Left cardiac atrium (tissue), 4 donors: ENCODE results near the gene IGSF10. TPM values are rescaled to one million over a fixed set of nuclear protein-coding genes. Genes with fewer than 3 reads are reported as not detected.

Experiments used
- ATAC-seq, 2 donors: fragments of 200-7000 bp; cut with Tn5 transposase; one replicate each; pipeline ENCODE4 v1.9.1; 2020; ENCODE audit warnings: mild to moderate bottlenecking in 2 of 2, moderate library complexity in 2 of 2
- DNase-seq: peaks from one replicate; pipeline ENCODE4 v3.0.0-alpha.2; 2020
- intact Hi-C, 2 donors: fragments of 100-400 bp; cut with DNase I; formaldehyde crosslinking; loops; one replicate each; pipeline versions ENCODE4 v1.14.1 to v1.15.1; 2022 to 2023
- total RNA-seq, 2 donors: library from RNA; stranded (reverse); fragmentation: NEBNext Ultra II Directional; extraction: Animal tissue kit (Norgen Biotek cat#: 25700); gene quantifications; one replicate each; pipeline ENCODE4 v1.2.1, GENCODE V29; 2021
- donor health status: DM: no; HTN: yes; CAD: no.
- donor health status: DM: no; HTN: yes; CAD: no; lungs with severe emphysema.
- donor health status: DM: yes; HTN: yes; CAD: no.
- donor health status: Dilated cardiomyopathy.

Gene IGSF10
- total RNA-seq, 2 donors from 2014 or later, result 2.5 to 11.5 TPM

- DNase-seq (no peak), ATAC-seq (peak in 1 of 2 donors; percentile 36)
- intact Hi-C loops, result no loop called here
These were observed 15.6 kb upstream of the IGSF10 start for GRCh38 chr3:151476344-151477018.

GRCh38 chr3:151468284-151468917, 7.5 kb upstream of the IGSF10 start:
- peak; percentile 60 to 76 for ATAC-seq
- intact Hi-C loops, result no loop called here
- DNase-seq, result no peak

GRCh38 chr3:151467069-151467468, 6.2 kb upstream of the IGSF10 start:
- no peak for ATAC-seq
- DNase-seq, result no peak
- intact Hi-C loops, result no loop called here

GRCh38 chr3:151462991-151463390, 2.1 kb upstream of the IGSF10 start:
- no peak for DNase-seq
- intact Hi-C loops, result no loop called here
- ATAC-seq, result no peak

GRCh38 chr3:151462278-151462780, 1.5 kb upstream of the IGSF10 start:
- ATAC-seq (no peak), DNase-seq (no peak)
- intact Hi-C loops, result no loop called here

- intact Hi-C loops, result no loop called here
- peak in 1 of 2 donors; percentile 23 for ATAC-seq
These were observed 633 bp downstream of the IGSF10 start for GRCh38 chr3:151460228-151460627.

GRCh38 chr3:151459358-151459757, 1.5 kb downstream of the IGSF10 start:
- DNase-seq, result no peak
- peak; percentile 44 to 58 for ATAC-seq
- intact Hi-C loops, result no loop called here

More at GRCh38 chr3:151460228-151460627, 633 bp downstream of the IGSF10 start:
- no peak for DNase-seq

GRCh38 chr3:151456065-151456464, 4.8 kb downstream of the IGSF10 start:
- DNase-seq (no peak), ATAC-seq (no peak)
- intact Hi-C loops, result no loop called here

GRCh38 chr3:151452841-151453240, 8.0 kb downstream of the IGSF10 start:
- no peak for DNase-seq
- no peak for ATAC-seq
- intact Hi-C loops, result no loop called here

- ATAC-seq (no peak), DNase-seq (no peak)
- intact Hi-C loops, result no loop called here
These were observed 8.5 kb downstream of the IGSF10 start for GRCh38 chr3:151452368-151452767.

- DNase-seq (no peak), ATAC-seq (no peak)
- intact Hi-C loops, result no loop called here
These were observed 14.9 kb downstream of the IGSF10 start for GRCh38 chr3:151446002-151446340.

GRCh38 chr3:151445273-151446001, 15.4 kb downstream of the IGSF10 start:
- intact Hi-C loops, result no loop called here
- DNase-seq, result peak; percentile 38

GRCh38 chr3:151443583-151443982, 17.3 kb downstream of the IGSF10 start:
- DNase-seq (no peak), ATAC-seq (no peak)
- intact Hi-C loops, result loop anchor here in 1 of 2 donors (5.0 kb wide), 1 partner anchor 399 kb away; no protein-coding TSS in a partner anchor

More at GRCh38 chr3:151445273-151446001, 15.4 kb downstream of the IGSF10 start:
- ATAC-seq, result peak; percentile 72 to 80

- intact Hi-C loops, result loop anchor here in 1 of 2 donors (5.0 kb wide), 1 partner anchor 401 kb away; no protein-coding TSS in a partner anchor
- DNase-seq (no peak), ATAC-seq (no peak)
These were observed 19.9 kb downstream of the IGSF10 start for GRCh38 chr3:151440940-151441339.

- intact Hi-C loops, result loop anchor here (2.0 to 5.0 kb wide), 4 partner anchors 397 to 479 kb away; no protein-coding TSS in a partner anchor
- ATAC-seq (peak; percentile 79 to 83), DNase-seq (no peak)
These were observed 21.2 kb downstream of the IGSF10 start for GRCh38 chr3:151439652-151440125.

- intact Hi-C loops, result loop anchor here (2.0 to 5.0 kb wide), 3 partner anchors 399 to 481 kb away; no protein-coding TSS in a partner anchor
- ATAC-seq, result no peak
- no peak for DNase-seq
These were observed 23.0 kb downstream of the IGSF10 start for GRCh38 chr3:151437906-151438305.

- DNase-seq (no peak), ATAC-seq (no peak)
- intact Hi-C loops, result loop anchor here in 1 of 2 donors (5.0 kb wide), 1 partner anchor 480 kb away; no protein-coding TSS in a partner anchor
These were observed 24.0 kb downstream of the IGSF10 start for GRCh38 chr3:151436675-151437446.

GRCh38 chr3:151434151-151434890, 26.5 kb downstream of the IGSF10 start:
- intact Hi-C loops, result no loop called here
- DNase-seq (no peak), ATAC-seq (peak in 1 of 2 donors; percentile 84)
